Measurements from ENCODE around the gene ADGRL2.

The ADGRL2 gene

GRCh38 chr1:81805537-81806431 is 5.0 kb downstream of the ADGRL2 start:
- TF ChIP-seq ZFX (IDR thresholded peaks at IDR 0.05; ENCODE audit: borderline replicate concordance), result no peak
- TF ChIP-seq, protein P1, sequence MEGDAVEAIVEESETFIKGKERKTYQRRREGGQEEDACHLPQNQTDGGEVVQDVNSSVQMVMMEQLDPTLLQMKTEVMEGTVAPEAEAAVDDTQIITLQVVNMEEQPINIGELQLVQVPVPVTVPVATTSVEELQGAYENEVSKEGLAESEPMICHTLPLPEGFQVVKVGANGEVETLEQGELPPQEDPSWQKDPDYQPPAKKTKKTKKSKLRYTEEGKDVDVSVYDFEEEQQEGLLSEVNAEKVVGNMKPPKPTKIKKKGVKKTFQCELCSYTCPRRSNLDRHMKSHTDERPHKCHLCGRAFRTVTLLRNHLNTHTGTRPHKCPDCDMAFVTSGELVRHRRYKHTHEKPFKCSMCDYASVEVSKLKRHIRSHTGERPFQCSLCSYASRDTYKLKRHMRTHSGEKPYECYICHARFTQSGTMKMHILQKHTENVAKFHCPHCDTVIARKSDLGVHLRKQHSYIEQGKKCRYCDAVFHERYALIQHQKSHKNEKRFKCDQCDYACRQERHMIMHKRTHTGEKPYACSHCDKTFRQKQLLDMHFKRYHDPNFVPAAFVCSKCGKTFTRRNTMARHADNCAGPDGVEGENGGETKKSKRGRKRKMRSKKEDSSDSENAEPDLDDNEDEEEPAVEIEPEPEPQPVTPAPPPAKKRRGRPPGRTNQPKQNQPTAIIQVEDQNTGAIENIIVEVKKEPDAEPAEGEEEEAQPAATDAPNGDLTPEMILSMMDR (IDR thresholded peaks at IDR 0.05), result no peak
- H3K27ac ChIP-seq, result no peak overlapping the region

- no peak overlapping the region for H3K27ac ChIP-seq
These were observed 5.7 kb downstream of the ADGRL2 start for GRCh38 chr1:81806432-81806770.

GRCh38 chr1:81808760-81809159 is 8.0 kb downstream of the ADGRL2 start:
- H3K27ac ChIP-seq, result no peak overlapping the region
- no peak for TF ChIP-seq ZFX (IDR thresholded peaks at IDR 0.05; ENCODE audit: borderline replicate concordance)
- TF ChIP-seq, protein P1 (IDR thresholded peaks at IDR 0.05), result peak; percentile 25; the same call in 1 of the 2 replicates

More at GRCh38 chr1:81806432-81806770, 5.7 kb downstream of the ADGRL2 start:
- no peak for TF ChIP-seq ZFX (IDR thresholded peaks at IDR 0.05; ENCODE audit: borderline replicate concordance)
- TF ChIP-seq, protein P1 (IDR thresholded peaks at IDR 0.05), result no peak

- no peak for TF ChIP-seq ZFX (IDR thresholded peaks at IDR 0.05; ENCODE audit: borderline replicate concordance)
- TF ChIP-seq, protein P1 (IDR thresholded peaks at IDR 0.05), result no peak
- H3K27ac ChIP-seq, result no peak overlapping the region
These were observed 9.1 kb downstream of the ADGRL2 start for GRCh38 chr1:81809808-81810207.

- TF ChIP-seq ZFX (IDR thresholded peaks at IDR 0.05; ENCODE audit: borderline replicate concordance), result no peak
- TF ChIP-seq, protein P1 (IDR thresholded peaks at IDR 0.05), result peak; percentile 60
- no peak overlapping the region for H3K27ac ChIP-seq
These were observed 11.1 kb downstream of the ADGRL2 start for GRCh38 chr1:81811757-81812371.

GRCh38 chr1:81812712-81813111 is 12.0 kb downstream of the ADGRL2 start:
- H3K27ac ChIP-seq, result no peak overlapping the region
- TF ChIP-seq, protein P1 (IDR thresholded peaks at IDR 0.05), result no peak
- no peak for TF ChIP-seq ZFX (IDR thresholded peaks at IDR 0.05; ENCODE audit: borderline replicate concordance)

DNA sequence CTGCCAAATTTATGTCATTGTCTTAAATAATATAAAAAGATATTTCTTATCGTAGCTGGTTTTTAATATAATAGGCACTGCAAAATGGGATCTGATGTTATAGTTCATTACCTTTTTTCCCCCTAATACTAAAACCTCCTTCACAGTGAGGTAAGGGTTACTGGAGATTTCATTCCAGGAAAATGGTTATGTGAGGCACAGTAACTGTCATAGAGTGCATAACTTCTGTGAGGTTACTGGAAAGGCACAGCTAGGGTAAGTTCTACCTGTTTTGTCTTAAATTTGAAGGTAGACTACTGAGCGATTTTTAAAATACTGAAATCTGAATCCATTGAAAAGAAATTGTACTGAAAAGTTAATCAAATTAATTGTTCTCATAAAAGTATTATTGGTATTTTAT is 13.0 kb downstream of the ADGRL2 start:
- TF ChIP-seq, protein P1 (IDR thresholded peaks at IDR 0.05), result no peak
- no peak for TF ChIP-seq ZFX (IDR thresholded peaks at IDR 0.05; ENCODE audit: borderline replicate concordance)
- H3K27ac ChIP-seq, result no peak overlapping the region

All from 22Rv1 (cell line).